22Rv1 (cell line): ENCODE results near the gene BRD4.

Experiments used
- CTCF ChIP-seq: fragments of 450-650 bp; IDR thresholded peaks from 2 replicates; pipeline ENCODE4 v1.5.1; 2017; ENCODE audit warnings: mild to moderate bottlenecking
- ZFX ChIP-seq: fragments of 450-650 bp; IDR thresholded peaks from 2 replicates; pipeline ENCODE4 v1.6.1; 2017; ENCODE audit warnings: antibody characterized with exemption, borderline replicate concordance

GRCh38 chr19:15276620-15277215 is 55.6 kb downstream of the BRD4 start:
- TF ChIP-seq CTCF (no peak), ZFX (no peak)
